PC-9 (cell line): ENCODE measurements around the gene MSL1.

Source experiments
- CTCF ChIP-seq: fragments of 200-600 bp; sonication (generic); conservative IDR thresholded peaks from 2 replicates; pipeline ENCODE4 v1.6.1; 2017; ENCODE audit warnings: mixed run types, antibody characterized with exemption, mild to moderate bottlenecking, moderate library complexity
- EZH2 ChIP-seq: fragments of 200-600 bp; sonication (generic); IDR thresholded peaks from 2 replicates; pipeline ENCODE4 v1.8.0; 2017; ENCODE audit warnings: antibody characterized with exemption, low read depth

- TF ChIP-seq CTCF (no peak), EZH2 (no peak)
Measured at GRCh38 chr17:40178021-40178601, 56.3 kb downstream of the MSL1 start.
